HCT116 (cell line): ENCODE data around the gene ZNF429. TPM values are rescaled to one million over a fixed set of nuclear protein-coding genes. Genes with fewer than 3 reads are reported as not detected.

Source experiments
- ATAC-seq: fragments of 200-7000 bp; cut with Tn5 transposase; 2 replicates; pipeline ENCODE4 v1.9.1; 2020; ENCODE audit warnings: mild to moderate bottlenecking, moderate library complexity
- BruUV-seq: library from RNA; stranded (reverse); fragments of 400-500 nt; replicated peaks from 2 replicates; lab custom pipeline; 2021; lab: Mats Ljungman, UMichigan
- CTCF ChIA-PET: fragments of 300-600 bp; sonication (Branson Sonifier 250); formaldehyde crosslinking; loops from one replicate; lab custom pipeline; 2021; ENCODE audit warnings: antibody characterized with exemption; lab: Charles Lee
- POLR2A ChIA-PET: fragments of 300-600, 350-600 bp; sonication (Branson Sonifier 250); formaldehyde crosslinking; loops from one replicate; lab custom pipeline; 2021; ENCODE audit warnings: antibody characterized with exemption; lab: Charles Lee
- RAD21 ChIA-PET, 2 experiments: fragments of 300-600 bp; sonication (Branson Sonifier 250); formaldehyde crosslinking; loops; one replicate each; lab custom pipeline; 2023; ENCODE audit warnings: low total read pairs in 2 of 2; ENCODE audit not compliant: uncharacterized antibody in 2 of 2, unreplicated experiment in 2 of 2, low non-redundant PET in 1 of 2; lab: Charles Lee
- DNase-seq: peaks from one replicate; pipeline ENCODE4 v3.0.0-alpha.2; 2010; ENCODE audit warnings: low read depth, low spot score
- H2AFZ ChIP-seq: fragments of 200-600 bp; shearing (Covaris generic), sonication (generic); 2 replicates; pipeline ENCODE4 v1.6.1; 2017; ENCODE audit warnings: low read depth, mixed run types, mixed read lengths, antibody characterized with exemption, low read length; ENCODE audit not compliant: poor library complexity, severe bottlenecking
- H3K27ac ChIP-seq: 2 replicates; pipeline ENCODE4 v1.5.1; 2012; ENCODE audit warnings: low read depth, low read length
- H3K27me3 ChIP-seq: fragments of 200-600 bp; sonication (generic); 2 replicates; pipeline ENCODE4 v1.6.1; 2016; ENCODE audit warnings: mixed run types, low read length, mixed read lengths; ENCODE audit not compliant: insufficient read depth
- H3K36me3 ChIP-seq, 2 experiments: fragments of 200-500 bp in 1 of 2; fragments of 200-600 bp in 1 of 2; sonication (Bioruptor generic) in 1 of 2; sonication (generic) in 1 of 2; 2 replicates each; pipeline versions ENCODE4 v1.5.1 to v1.6.1; 2014 to 2016; ENCODE audit warnings: low read length in 2 of 2, inconsistent platforms in 1 of 2, mixed read lengths in 1 of 2, mixed run types in 1 of 2; ENCODE audit not compliant: insufficient read depth in 2 of 2, control insufficient read depth in 1 of 2
- H3K4me1 ChIP-seq, 2 experiments: fragments of 200-600 bp in 1 of 2; sonication (generic) in 1 of 2; 2 replicates each; pipeline versions ENCODE4 v1.5.1 to v1.6.1; 2012 to 2017; ENCODE audit warnings: low read length in 2 of 2, inconsistent platforms in 1 of 2, mild to moderate bottlenecking in 1 of 2, mixed read lengths in 1 of 2, mixed run types in 1 of 2, moderate library complexity in 1 of 2; ENCODE audit not compliant: insufficient read depth in 2 of 2, control insufficient read depth in 1 of 2
- H3K4me2 ChIP-seq: fragments of 200-600 bp; sonication (generic); 2 replicates; pipeline ENCODE4 v1.6.1; 2017; ENCODE audit warnings: mixed run types, low read length, mixed read lengths
- H3K4me3 ChIP-seq, 2 experiments: fragments of 200-600 bp in 1 of 2; sonication (generic) in 1 of 2; replicated peaks in 1 of 2; 2 replicates each; pipeline ENCODE4 v1.5.1; 2011 to 2016; ENCODE audit warnings: low read length in 2 of 2, control low read depth in 1 of 2, low read depth in 1 of 2, mild to moderate bottlenecking in 1 of 2, mixed read lengths in 1 of 2, mixed run types in 1 of 2
- H3K79me2 ChIP-seq: fragments of 200-600 bp; sonication (generic); 2 replicates; pipeline ENCODE4 v1.6.1; 2017; ENCODE audit warnings: mild to moderate bottlenecking, mixed run types, low read length, moderate library complexity, mixed read lengths; ENCODE audit not compliant: insufficient read depth
- H3K9ac ChIP-seq: fragments of 200-600 bp; sonication (generic); 2 replicates; pipeline ENCODE4 v1.6.1; 2016; ENCODE audit warnings: low read length, mixed read lengths
- H3K9me2 ChIP-seq: fragments of 200-600 bp; sonication (generic), shearing (Covaris generic); 2 replicates; pipeline ENCODE4 v1.6.1; 2017; ENCODE audit warnings: mixed run types, mild to moderate bottlenecking, moderate library complexity; ENCODE audit not compliant: insufficient read depth
- H3K9me3 ChIP-seq, 2 experiments: fragments of 200-500 bp in 1 of 2; fragments of 200-600 bp in 1 of 2; sonication (Bioruptor generic) in 1 of 2; sonication (generic) in 1 of 2; 2 replicates each; pipeline ENCODE4 v1.6.1; 2014 to 2017; ENCODE audit warnings: low read length in 2 of 2, mixed read lengths in 2 of 2, inconsistent platforms in 1 of 2, low read depth in 1 of 2, mild to moderate bottlenecking in 1 of 2, mixed run types in 1 of 2, moderate library complexity in 1 of 2; ENCODE audit not compliant: control insufficient read depth in 1 of 2, insufficient read depth in 1 of 2
- H4K20me1 ChIP-seq: fragments of 200-600 bp; sonication (generic), shearing (Covaris generic); 2 replicates; pipeline ENCODE4 v1.6.1; 2017; ENCODE audit warnings: mixed run types, mild to moderate bottlenecking, moderate library complexity; ENCODE audit not compliant: insufficient read depth
- CBX3 ChIP-seq: IDR thresholded peaks from 2 replicates; pipeline ENCODE4 v1.6.1; 2012; ENCODE audit warnings: low read depth
- EZH2phosphoT487 ChIP-seq: fragments of 200-600 bp; IDR thresholded peaks from 2 replicates; pipeline ENCODE4 v1.6.1; 2018; ENCODE audit warnings: antibody characterized with exemption, borderline replicate concordance
- FOSL1 ChIP-seq: IDR thresholded peaks from 2 replicates; pipeline ENCODE4 v1.6.1; 2012; ENCODE audit warnings: low read depth
- JUND ChIP-seq: IDR thresholded peaks from 2 replicates; pipeline ENCODE4 v1.6.1; 2012
- RAD21 ChIP-seq: IDR thresholded peaks from 2 replicates; pipeline ENCODE4 v1.6.1; 2012; ENCODE audit warnings: low read depth, mild to moderate bottlenecking
- SIN3A ChIP-seq: IDR thresholded peaks from 2 replicates; pipeline ENCODE4 v1.6.1; 2012; ENCODE audit warnings: low read depth
- SP1 ChIP-seq: IDR thresholded peaks from 2 replicates; pipeline ENCODE4 v1.6.1; 2012; ENCODE audit warnings: low read depth
- SRF ChIP-seq: IDR thresholded peaks from 2 replicates; pipeline ENCODE4 v1.6.1; 2012; ENCODE audit warnings: low read depth
- TCF7L2 ChIP-seq: IDR thresholded peaks from 2 replicates; pipeline ENCODE4 v1.7.0; 2011; ENCODE audit warnings: borderline replicate concordance, inconsistent platforms; ENCODE audit not compliant: insufficient read depth, insufficient read length; ENCODE audit errors: extremely low read depth
- ZFX ChIP-seq: fragments of 450-650 bp; IDR thresholded peaks from 2 replicates; pipeline ENCODE4 v1.6.1; 2017
- intact Hi-C: fragments of 100-400 bp; cut with micrococcal nuclease; formaldehyde crosslinking; loops from 2 replicates; pipeline ENCODE4 v1.10.0; 2022
- total RNA-seq: library from RNA; stranded (reverse); gene quantifications from one replicate; pipeline ENCODE4 v1.2.1, GENCODE V29; 2021; ENCODE audit not compliant: unreplicated experiment
- TF ChIP-seq, protein P1 (sequence below): IDR thresholded peaks from 2 replicates; pipeline ENCODE4 v1.6.1; 2012
- TF ChIP-seq, protein P2 (sequence below): IDR thresholded peaks from 2 replicates; pipeline ENCODE4 v1.6.1; 2012; ENCODE audit warnings: low read depth

ZNF429 gene
- total RNA-seq, 1 experiment from 2014 or later = 0.42 TPM

DNA sequence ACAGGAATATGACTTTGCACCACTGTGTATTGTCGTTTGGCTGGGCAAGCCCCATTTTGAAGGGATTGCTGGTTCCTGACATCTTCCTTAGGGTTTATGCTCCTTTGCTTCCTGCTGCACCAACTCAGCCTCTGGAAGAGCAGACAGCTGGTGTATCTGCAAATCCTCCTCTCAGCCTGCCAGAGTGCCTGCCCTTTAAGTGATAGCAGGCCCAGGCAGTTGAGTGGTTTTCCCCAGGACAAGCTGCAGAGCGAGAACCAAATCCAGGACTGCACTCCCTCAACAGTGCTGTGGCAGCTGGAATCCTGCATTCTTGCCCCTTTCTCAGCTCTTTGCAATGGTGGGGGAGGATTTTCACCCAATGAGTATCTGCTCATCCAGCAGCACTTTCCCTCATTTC, 85.5 kb downstream of the ZNF429 start:
- no peak overlapping the region for H3K4me3 ChIP-seq
- no peak for ATAC-seq
- POLR2A ChIA-PET = no interaction called here

DNA sequence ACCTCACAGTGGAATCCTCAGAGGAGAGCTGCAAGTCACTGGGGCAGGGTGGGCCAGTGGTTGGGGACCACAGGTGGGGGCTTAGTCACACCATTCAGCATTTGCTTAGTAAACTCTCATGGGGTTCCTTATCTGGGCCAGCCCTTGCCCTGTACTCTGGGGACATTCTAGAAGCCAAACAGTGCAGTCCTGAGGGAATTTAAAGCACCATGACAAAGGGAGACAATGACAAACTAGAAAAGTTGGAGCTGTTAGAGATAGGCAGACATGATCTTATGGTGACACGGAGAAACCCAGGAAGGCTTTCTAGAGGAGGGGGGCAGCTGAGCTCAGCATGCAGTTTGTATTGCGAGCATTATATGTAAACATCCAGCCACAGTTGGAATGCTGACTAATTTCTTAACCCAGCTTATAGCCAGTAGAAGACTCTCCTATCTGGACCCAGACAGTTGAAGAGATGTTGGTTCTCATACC, 87.6 kb downstream of the ZNF429 start:
- DNase-seq (no peak), ATAC-seq (no peak)
- Histone ChIP-seq H4K20me1 (no peaks in the 10 kb centered on the region), H3K27me3 (no peaks in the 10 kb centered on the region), H3K4me2 (no peak overlapping the region), H3K9me2 (no peaks in the 10 kb centered on the region), H3K9me3 (peaks cover 15 to 50% of the 10 kb centered on the region in 2 experiments; a peak in 2 of 4 replicates), H3K4me3 (no peak overlapping the region), H3K4me1 (no peaks in the 10 kb centered on the region), H3K79me2 (no peaks in the 10 kb centered on the region), H3K36me3 (no peaks in the 10 kb centered on the region), H3K27ac (no peak overlapping the region), H2AFZ (no peak overlapping the region), H3K9ac (no peak overlapping the region)
- intact Hi-C loops = no loop called here
- TF ChIP-seq TCF7L2 (no peak), FOSL1 (no peak), ZFX (no peak), SRF (no peak), RAD21 (no peak), SIN3A (no peak), EZH2phosphoT487 (no peak), JUND (no peak), CBX3 (no peak)
- TF ChIP-seq, protein P1, sequence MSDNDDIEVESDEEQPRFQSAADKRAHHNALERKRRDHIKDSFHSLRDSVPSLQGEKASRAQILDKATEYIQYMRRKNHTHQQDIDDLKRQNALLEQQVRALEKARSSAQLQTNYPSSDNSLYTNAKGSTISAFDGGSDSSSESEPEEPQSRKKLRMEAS = no peak
- TF ChIP-seq, protein P2, sequence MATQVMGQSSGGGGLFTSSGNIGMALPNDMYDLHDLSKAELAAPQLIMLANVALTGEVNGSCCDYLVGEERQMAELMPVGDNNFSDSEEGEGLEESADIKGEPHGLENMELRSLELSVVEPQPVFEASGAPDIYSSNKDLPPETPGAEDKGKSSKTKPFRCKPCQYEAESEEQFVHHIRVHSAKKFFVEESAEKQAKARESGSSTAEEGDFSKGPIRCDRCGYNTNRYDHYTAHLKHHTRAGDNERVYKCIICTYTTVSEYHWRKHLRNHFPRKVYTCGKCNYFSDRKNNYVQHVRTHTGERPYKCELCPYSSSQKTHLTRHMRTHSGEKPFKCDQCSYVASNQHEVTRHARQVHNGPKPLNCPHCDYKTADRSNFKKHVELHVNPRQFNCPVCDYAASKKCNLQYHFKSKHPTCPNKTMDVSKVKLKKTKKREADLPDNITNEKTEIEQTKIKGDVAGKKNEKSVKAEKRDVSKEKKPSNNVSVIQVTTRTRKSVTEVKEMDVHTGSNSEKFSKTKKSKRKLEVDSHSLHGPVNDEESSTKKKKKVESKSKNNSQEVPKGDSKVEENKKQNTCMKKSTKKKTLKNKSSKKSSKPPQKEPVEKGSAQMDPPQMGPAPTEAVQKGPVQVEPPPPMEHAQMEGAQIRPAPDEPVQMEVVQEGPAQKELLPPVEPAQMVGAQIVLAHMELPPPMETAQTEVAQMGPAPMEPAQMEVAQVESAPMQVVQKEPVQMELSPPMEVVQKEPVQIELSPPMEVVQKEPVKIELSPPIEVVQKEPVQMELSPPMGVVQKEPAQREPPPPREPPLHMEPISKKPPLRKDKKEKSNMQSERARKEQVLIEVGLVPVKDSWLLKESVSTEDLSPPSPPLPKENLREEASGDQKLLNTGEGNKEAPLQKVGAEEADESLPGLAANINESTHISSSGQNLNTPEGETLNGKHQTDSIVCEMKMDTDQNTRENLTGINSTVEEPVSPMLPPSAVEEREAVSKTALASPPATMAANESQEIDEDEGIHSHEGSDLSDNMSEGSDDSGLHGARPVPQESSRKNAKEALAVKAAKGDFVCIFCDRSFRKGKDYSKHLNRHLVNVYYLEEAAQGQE = no peak
- POLR2A ChIA-PET = no interaction called here
- no TSS peak for BruUV-seq
- RAD21 ChIA-PET = no interaction called here
- CTCF ChIA-PET = no interaction called here

More for the DNA sequence above, 85.5 kb downstream of the ZNF429 start:
- TF ChIP-seq SP1 = no peak
- no peak overlapping the region for H3K9ac ChIP-seq
- H3K36me3 ChIP-seq = no peaks in the 10 kb centered on the region
- H3K9me3 ChIP-seq = peaks cover 8 to 39% of the 10 kb centered on the region in 2 experiments; a peak in 2 of 4 replicates
- intact Hi-C loops = no loop called here
- no peak overlapping the region for H2AFZ ChIP-seq
- H3K9me2 ChIP-seq = no peaks in the 10 kb centered on the region
- no peak overlapping the region for H3K27ac ChIP-seq
- no peaks in the 10 kb centered on the region for H4K20me1 ChIP-seq
- BruUV-seq = no TSS peak
- DNase-seq = no peak
- H3K4me2 ChIP-seq = no peak overlapping the region
- ChIA-PET RAD21 (no interaction called here), CTCF (no interaction called here)
- no peaks in the 10 kb centered on the region for H3K4me1 ChIP-seq
- H3K79me2 ChIP-seq = no peaks in the 10 kb centered on the region
- no peaks in the 10 kb centered on the region for H3K27me3 ChIP-seq
